SK-N-MC (cell line): ENCODE results near the gene ECHS1.

Source experiments
- DNase-seq: peaks from one replicate; pipeline ENCODE4 v3.0.0-alpha.2; 2011; ENCODE audit warnings: low read depth, low spot score
- H3K27ac ChIP-seq: fragments of 200-600 bp; sonication (generic); 2 replicates; pipeline ENCODE4 v1.5.1; 2016; ENCODE audit warnings: mixed run types
- H3K36me3 ChIP-seq: fragments of 200-600 bp; sonication (generic); 2 replicates; pipeline ENCODE4 v1.6.1; 2017; ENCODE audit warnings: antibody characterized with exemption, low read length, mixed read lengths; ENCODE audit not compliant: insufficient read depth
- H3K4me3 ChIP-seq: fragments of 200-600 bp; sonication (generic); 2 replicates; pipeline ENCODE4 v1.5.1; 2016
- H3K9ac ChIP-seq: fragments of 200-600 bp; sonication (generic); 2 replicates; pipeline ENCODE4 v1.8.0; 2017; ENCODE audit warnings: mixed run types, mixed read lengths; ENCODE audit not compliant: insufficient read length
- H3K9me3 ChIP-seq: fragments of 200-600 bp; sonication (generic); 2 replicates; pipeline ENCODE4 v1.6.1; 2017; ENCODE audit warnings: low read depth, mild to moderate bottlenecking, antibody characterized with exemption, low read length, moderate library complexity, mixed read lengths
- EZH2 ChIP-seq: fragments of 200-600 bp; sonication (generic); IDR thresholded peaks from one replicate; pipeline ENCODE4 v1.6.1; 2017; ENCODE audit warnings: antibody characterized with exemption
- FOXP2 ChIP-seq: optimal IDR thresholded peaks from 2 replicates; pipeline ENCODE3; 2011; ENCODE audit warnings: mild to moderate bottlenecking, moderate library complexity; ENCODE audit not compliant: insufficient read depth; ENCODE audit errors: extremely low read length, control extremely low read depth
- POLR2AphosphoS5 ChIP-seq: IDR thresholded peaks from 2 replicates; pipeline ENCODE4 v1.6.1; 2012; ENCODE audit warnings: mild to moderate bottlenecking, low read depth, low read length, borderline replicate concordance

ECHS1 gene

GRCh38 chr10:133335246-133336117 is 37.7 kb downstream of the ECHS1 start:
- Histone ChIP-seq H3K4me3 (peak overlapping the region; percentile 49), H3K27ac (no peak overlapping the region), H3K9ac (no peak overlapping the region), H3K9me3 (no peaks in the 10 kb centered on the region), H3K36me3 (no peaks in the 10 kb centered on the region)
- no peak for DNase-seq
- TF ChIP-seq POLR2AphosphoS5 (no peak), FOXP2 (no peak), EZH2 (no peak)

- no peak overlapping the region for H3K9ac ChIP-seq
- H3K4me3 ChIP-seq = peak overlapping the region; percentile 49; the same call in 1 of the 2 replicates
- no peaks in the 10 kb centered on the region for H3K36me3 ChIP-seq
- H3K27ac ChIP-seq = no peak overlapping the region
- no peaks in the 10 kb centered on the region for H3K9me3 ChIP-seq
- no peak for DNase-seq
- TF ChIP-seq EZH2 = no peak
- TF ChIP-seq FOXP2 = no peak
- TF ChIP-seq POLR2AphosphoS5 = no peak
These were observed 38.5 kb downstream of the ECHS1 start for GRCh38 chr10:133334503-133335245.

DNA sequence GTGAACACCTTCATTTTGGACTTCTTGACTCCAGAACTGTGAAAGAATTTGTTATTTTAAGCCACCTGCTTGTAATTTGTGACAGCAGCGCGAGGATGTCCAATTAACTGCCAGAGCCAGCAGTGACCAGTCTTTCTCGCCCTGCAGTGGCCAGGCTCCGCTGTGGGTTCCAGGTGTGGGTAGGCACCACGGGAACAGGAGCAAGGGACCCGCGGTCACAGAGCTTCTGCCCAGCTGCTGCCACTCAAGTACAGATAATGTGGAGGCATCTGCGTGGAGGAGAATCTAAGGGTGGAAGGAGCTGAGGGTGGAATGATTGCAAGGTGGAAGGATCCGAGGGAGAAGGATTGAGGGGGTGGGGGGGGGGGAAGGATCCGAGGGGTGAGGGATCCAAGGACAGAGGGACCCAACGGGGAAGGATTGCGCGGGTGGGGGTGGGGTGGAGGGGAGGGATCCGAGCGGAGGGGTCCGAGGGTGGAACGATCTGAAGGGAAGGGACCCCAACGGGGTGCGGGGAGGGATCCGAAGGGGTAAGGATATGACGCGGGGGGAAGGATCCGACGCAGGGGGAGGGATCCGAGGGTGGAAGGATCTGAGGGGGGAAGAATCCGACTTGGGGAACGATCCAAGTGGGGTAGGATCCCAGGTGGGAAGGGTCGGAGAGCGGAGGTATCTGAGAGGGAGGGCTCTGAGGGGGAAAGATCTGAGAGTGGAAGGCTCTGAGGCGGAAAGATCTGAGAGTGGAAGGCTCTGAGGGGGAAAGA is 40.0 kb downstream of the ECHS1 start:
- Histone ChIP-seq H3K27ac (no peak overlapping the region), H3K36me3 (no peaks in the 10 kb centered on the region), H3K9ac (no peak overlapping the region), H3K4me3 (no peak overlapping the region), H3K9me3 (no peaks in the 10 kb centered on the region)
- TF ChIP-seq FOXP2 (no peak), POLR2AphosphoS5 (no peak), EZH2 (no peak)
- DNase-seq = no peak

GRCh38 chr10:133329491-133330202 is 43.5 kb downstream of the ECHS1 start:
- TF ChIP-seq POLR2AphosphoS5 (no peak), EZH2 (no peak), FOXP2 (no peak)
- Histone ChIP-seq H3K27ac (no peak overlapping the region), H3K9ac (no peak overlapping the region), H3K4me3 (peak overlapping the region; percentile 47; the same call in 1 of the 2 replicates), H3K9me3 (no peaks in the 10 kb centered on the region), H3K36me3 (no peaks in the 10 kb centered on the region)
- peak; percentile 42 for DNase-seq

DNA sequence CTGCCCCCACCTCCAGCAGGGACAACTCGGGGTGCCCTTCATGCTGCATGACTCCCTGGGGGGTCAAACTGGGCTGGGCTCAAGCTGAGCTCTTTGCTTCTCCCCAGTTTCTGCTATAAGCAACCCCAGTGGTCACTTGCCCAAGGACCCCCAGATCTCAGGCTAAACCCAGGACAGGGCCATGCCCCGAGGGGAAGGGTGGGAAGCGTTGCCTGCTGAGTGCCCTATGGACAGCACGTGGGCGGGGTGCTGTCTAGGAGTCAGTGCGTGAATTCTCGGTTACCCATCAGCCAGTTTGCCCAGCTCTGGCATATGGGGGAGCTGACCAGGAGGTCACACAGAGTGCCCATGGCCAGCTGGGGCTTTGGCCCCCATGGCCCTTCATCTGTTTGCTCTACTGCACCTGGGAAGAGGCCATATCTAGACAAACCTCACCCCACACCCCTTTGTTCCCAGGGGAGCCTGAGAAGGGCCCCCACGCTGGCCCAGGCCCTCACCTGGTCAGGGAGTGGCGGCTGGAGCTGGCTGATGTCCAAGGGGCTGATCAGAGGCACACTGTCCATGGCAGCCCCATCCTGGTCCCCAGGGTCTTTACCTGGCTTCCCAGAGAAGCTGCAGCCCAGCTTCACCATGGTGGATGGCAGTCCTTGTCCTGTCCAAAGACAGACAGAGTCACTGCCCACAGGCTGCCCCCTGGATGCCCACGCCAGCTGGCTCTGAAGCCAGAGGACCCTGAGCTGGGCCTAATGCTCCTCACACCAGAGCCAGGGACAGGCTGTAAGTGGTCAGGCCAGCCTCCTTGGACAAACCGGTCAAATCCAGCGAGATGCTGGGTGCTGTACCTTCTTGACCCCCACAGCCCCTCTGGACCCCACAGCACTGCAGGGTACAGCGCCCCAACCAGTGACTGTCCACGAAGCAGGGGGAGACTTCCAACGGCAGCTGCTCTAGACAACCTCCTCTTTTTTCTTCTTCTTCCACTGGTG is 44.5 kb downstream of the ECHS1 start:
- Histone ChIP-seq H3K4me3 (no peak overlapping the region), H3K27ac (no peak overlapping the region), H3K9me3 (no peaks in the 10 kb centered on the region), H3K9ac (no peak overlapping the region), H3K36me3 (no peaks in the 10 kb centered on the region)
- DNase-seq = no peak
- no peak for TF ChIP-seq POLR2AphosphoS5
- no peak for TF ChIP-seq FOXP2

DNA sequence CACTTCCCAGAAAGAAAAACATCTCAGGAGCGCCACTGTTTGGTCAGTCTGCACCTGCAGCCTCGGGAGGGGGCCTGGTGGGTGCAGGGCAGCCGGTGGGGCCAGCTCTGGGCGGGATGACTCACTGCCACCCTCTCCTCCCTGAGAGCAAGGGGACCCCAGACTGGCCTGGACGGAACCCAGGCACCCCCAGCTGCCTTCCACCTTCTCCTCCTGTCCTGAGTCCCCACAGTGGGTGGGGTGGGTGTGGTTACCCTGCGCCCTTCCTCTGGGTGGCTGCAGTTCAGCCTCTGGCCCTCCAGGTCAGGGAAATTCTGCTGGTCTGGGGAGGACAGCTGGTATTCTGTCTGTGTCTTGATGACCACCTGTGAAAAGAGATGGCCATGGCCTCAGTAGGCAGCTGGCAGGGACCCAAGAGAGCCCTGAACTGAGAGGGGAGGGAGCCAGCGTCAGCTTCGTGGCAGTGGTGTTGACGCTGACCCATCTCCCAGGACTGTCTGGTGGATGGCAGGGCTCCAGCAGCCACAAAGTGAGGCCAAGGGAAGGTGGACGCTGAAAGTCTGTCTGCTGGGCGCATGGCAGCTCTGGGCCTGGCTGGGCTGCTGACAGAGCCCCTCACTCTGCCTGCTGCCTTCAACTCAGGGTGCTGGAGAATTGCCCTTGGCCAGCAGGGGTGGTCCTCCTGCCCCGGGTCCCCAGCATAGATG is 45.4 kb downstream of the ECHS1 start:
- Histone ChIP-seq H3K9ac (no peak overlapping the region), H3K9me3 (no peaks in the 10 kb centered on the region), H3K36me3 (no peaks in the 10 kb centered on the region), H3K27ac (no peak overlapping the region), H3K4me3 (no peak overlapping the region)
- no peak for TF ChIP-seq FOXP2
- TF ChIP-seq EZH2 = no peak
- TF ChIP-seq POLR2AphosphoS5 = no peak
- no peak for DNase-seq
